Measurements from ENCODE around the gene B4GALNT1. TPM values are rescaled to one million over a fixed set of nuclear protein-coding genes. Genes with fewer than 3 reads are reported as not detected.
A peak's percentile ranks its signal among the peaks of the same experiment; 100 is the strongest.

B4GALNT1 gene
- total RNA-seq, 1 donor from 2014 or later: 5.6 TPM

DNA sequence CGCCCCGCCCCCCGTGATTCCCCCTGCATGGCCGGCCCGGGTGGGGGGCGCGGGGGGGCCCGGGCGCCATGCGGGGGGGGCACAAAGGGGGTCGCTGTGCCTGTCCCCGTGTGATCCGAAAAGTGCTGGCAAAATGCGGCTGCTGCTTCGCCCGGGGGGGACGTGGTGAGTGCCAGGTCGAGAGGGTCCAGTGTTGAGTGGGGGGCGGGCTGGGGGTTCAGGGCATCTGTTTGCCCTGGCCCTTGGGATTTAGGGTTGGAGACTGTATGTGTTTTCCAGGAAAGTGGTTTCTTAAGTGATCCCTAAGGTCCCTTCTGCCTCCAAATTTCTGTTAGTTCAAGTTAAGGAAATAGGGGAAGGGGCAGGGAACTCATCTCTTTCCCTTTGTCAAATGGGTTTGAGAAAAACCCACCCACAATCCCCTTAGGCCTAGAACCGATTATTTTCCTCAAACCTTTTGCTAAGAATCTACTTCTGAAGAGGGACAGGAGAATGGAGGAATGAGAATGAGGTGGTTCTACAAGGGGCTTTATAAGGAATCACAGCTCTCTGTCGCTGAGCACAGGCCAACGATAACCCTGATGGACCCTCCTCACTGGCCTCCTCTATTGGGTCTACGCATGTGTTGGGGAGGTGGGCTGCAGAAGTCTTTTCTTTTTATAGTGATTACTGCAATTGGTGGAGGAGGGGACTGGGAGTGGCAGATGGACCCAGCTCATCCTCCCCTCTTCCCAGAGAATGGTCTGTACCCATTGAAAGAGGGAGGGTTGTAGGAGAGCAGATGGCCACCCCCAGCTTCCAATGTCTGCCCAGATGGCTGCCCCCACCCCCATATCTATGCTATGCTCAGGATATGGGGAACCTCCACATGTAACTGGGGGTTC is 20.9 kb downstream of the B4GALNT1 start:
- H3K27ac Mint-ChIP-seq (ENCODE audit: unreplicated experiment): peak overlapping the region; percentile 47
- no peaks in the 10 kb centered on the region for H3K27me3 Mint-ChIP-seq (ENCODE audit: unreplicated experiment)
- no peak for DNase-seq (ENCODE audit: extremely low spot score, unreplicated experiment)

GRCh38 chr12:57611108-57611826 is 21.7 kb downstream of the B4GALNT1 start, which contains the start of gene ARHGEF25:
Gene ARHGEF25 (plus strand): TSS chr12:57611435. CDS start chr12:57611895, 460 bp downstream.
- H3K27ac Mint-ChIP-seq (ENCODE audit: unreplicated experiment): peak within 1 kb of the TSS; percentile 47

More for the DNA sequence above, 20.9 kb downstream of the B4GALNT1 start:
- TF ChIP-seq CTCF (IDR thresholded peaks at IDR 0.05): no peak
- Mint-ChIP-seq H3K9me3 (ENCODE audit: unreplicated experiment) (no peaks in the 10 kb centered on the region), H3K4me1 (ENCODE audit: unreplicated experiment) (peaks cover 29% of the 10 kb centered on the region), H3K36me3 (ENCODE audit: unreplicated experiment) (peaks cover 20% of the 10 kb centered on the region), H3K4me3 (ENCODE audit: unreplicated experiment) (peak overlapping the region; percentile 78)

DNA sequence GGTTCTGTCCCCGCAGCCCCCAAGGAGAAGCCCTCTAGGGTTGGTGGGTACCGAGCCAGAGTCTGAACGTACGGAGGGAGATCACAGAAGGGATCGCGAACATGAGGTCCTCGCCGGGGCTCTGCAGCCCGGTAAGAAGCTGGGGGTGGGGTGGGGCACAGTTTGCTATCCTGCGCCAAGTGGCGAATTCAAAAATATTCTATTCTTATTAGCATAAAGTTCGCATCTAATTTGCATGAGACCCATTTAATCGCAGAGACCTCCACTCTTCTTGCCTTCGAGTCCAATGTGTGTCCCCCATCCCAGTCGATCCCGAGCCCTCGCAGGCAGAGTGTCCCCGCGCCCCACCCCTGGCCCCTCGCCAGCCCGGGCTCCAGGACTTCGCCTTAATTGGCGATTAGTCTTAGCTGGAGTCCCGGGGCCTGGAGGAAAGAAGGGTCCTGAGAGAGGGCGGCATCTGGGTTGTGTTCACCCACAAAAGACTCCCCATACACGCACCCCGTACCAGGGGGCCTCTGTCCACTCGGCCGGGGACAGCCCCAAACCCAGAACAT is 22.4 kb downstream of the B4GALNT1 start:
- Mint-ChIP-seq H3K36me3 (ENCODE audit: unreplicated experiment) (peaks cover 8% of the 10 kb centered on the region), H3K4me1 (ENCODE audit: unreplicated experiment) (peaks cover 26% of the 10 kb centered on the region), H3K4me3 (ENCODE audit: unreplicated experiment) (peak overlapping the region; percentile 69), H3K27ac (ENCODE audit: unreplicated experiment) (peak overlapping the region; percentile 44), H3K9me3 (ENCODE audit: unreplicated experiment) (no peaks in the 10 kb centered on the region), H3K27me3 (ENCODE audit: unreplicated experiment) (peaks cover 2% of the 10 kb centered on the region)
- no peak for TF ChIP-seq CTCF (IDR thresholded peaks at IDR 0.05)
- no peak for DNase-seq (ENCODE audit: extremely low spot score, unreplicated experiment)

More at GRCh38 chr12:57611108-57611826, 21.7 kb downstream of the B4GALNT1 start, which contains the start of gene ARHGEF25:
- no peak for DNase-seq (ENCODE audit: extremely low spot score, unreplicated experiment)
- no peak for TF ChIP-seq CTCF (IDR thresholded peaks at IDR 0.05)
- Mint-ChIP-seq H3K36me3 (ENCODE audit: unreplicated experiment) (peaks cover 14% of the 10 kb centered on the region), H3K27me3 (ENCODE audit: unreplicated experiment) (peaks cover 2% of the 10 kb centered on the region), H3K4me1 (ENCODE audit: unreplicated experiment) (peaks cover 25% of the 10 kb centered on the region), H3K9me3 (ENCODE audit: unreplicated experiment) (no peaks in the 10 kb centered on the region), H3K4me3 (ENCODE audit: unreplicated experiment) (peak within 1 kb of the TSS; percentile 78)

- no peak for TF ChIP-seq CTCF (IDR thresholded peaks at IDR 0.05)
- Mint-ChIP-seq H3K4me3 (ENCODE audit: unreplicated experiment) (peak overlapping the region; percentile 69), H3K4me1 (ENCODE audit: unreplicated experiment) (peaks cover 32% of the 10 kb centered on the region), H3K9me3 (ENCODE audit: unreplicated experiment) (no peaks in the 10 kb centered on the region), H3K36me3 (ENCODE audit: unreplicated experiment) (peaks cover 4% of the 10 kb centered on the region), H3K27me3 (ENCODE audit: unreplicated experiment) (peaks cover 2% of the 10 kb centered on the region), H3K27ac (ENCODE audit: unreplicated experiment) (peak overlapping the region; percentile 31)
- no peak for DNase-seq (ENCODE audit: extremely low spot score, unreplicated experiment)
Observed at GRCh38 chr12:57609781-57610553, 23.0 kb downstream of the B4GALNT1 start.
